Superior temporal gyrus (tissue), 1 donor: ENCODE measurements around the gene F2.
"Not testable (repeated sequence)": the region's sequence is repeated elsewhere in the genome, so short reads cannot be mapped to it uniquely, and the experiment has no call there.

Source experiments
- DNase-seq: peaks from one replicate; pipeline ENCODE4 v3.0.0-alpha.2; 2016; ENCODE audit errors: extremely low spot score

Gene F2

DNA sequence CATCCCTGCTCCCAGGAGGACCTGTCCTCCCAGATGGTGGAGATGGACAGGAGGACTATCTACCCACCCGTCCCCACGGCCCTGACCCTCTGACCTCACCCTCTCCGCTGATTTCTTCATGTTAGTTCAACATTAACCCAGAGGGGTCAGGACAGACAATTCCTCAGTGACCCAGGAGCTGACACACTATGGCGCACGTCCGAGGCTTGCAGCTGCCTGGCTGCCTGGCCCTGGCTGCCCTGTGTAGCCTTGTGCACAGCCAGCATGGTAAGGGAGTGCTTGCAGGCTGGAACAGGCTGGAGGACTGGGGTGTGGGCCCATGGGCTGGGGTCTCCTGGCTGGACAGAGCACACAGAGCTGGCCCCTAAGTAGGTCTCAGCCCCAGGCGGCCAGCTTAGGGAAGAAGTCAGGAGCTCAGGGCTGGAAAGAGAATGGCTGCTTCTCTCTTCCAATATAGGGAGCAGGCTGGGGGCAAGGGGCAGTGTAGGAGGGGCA, at the start of gene F2:
TSS of gene F2 (plus strand) at position 166 of the 495 bp plus-strand sequence. CDS start at position 189, 23 bp downstream.
- no peak for DNase-seq

DNA sequence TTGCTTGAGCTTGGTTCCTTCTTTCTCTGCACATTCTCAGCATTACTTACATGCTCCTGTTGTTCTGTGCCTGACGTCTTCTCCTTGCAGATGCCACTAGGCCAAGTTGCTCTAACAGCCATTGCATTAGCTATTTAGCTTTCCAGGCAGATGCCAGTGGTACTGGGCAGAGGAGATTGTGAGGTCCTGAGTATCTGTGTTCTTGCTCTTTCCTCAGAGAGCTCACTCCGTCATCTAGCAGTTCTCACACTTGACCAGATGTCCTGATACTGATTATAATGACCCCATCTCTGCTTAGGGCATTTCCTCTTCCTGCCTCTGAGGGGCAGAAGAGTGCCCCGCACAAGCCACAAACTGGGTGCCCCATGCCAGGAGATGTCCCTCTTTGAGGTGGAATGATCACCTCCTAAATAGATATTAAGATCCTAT, 49.3 kb upstream of the F2 start:
- peak; percentile 56 for DNase-seq

DNA sequence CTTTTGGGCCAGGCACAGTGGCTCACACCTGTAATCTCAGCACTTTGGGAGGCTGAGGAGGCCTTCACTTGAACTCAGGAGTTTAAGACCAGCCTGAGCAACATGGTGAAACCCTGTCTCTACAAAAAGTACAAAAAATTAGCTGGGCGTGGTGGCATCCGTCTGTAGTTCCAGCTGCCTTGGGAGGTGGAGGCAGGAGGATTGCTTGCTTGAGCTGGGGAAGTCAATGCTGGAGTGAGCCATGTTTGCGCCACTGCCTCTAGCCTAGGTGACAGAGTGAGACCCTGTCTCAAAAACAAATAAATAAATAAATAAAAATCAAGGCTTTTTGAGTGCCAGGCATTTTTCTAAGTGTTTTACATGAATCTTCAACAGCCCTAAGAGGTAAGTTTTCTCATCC, 48.5 kb upstream of the F2 start:
- not testable (repeated sequence) for DNase-seq

DNA sequence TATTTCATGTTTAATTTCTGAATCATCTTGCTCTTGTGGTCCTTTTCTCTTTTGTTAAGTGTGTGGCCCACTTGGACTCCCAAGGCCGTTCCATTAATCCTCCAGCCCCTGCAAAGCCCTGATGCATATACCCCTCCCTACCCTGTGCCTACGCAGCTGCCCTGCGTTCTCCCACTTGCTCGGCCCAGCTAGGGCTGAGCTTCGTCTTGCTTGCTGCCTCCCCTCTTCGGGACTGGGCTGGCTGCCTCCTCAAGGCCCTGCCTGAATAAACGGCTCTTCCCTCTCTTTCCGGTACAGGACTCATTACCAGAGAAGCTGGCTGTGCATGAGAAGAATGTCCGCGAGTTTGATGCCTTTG, 47.1 kb upstream of the F2 start:
- no peak for DNase-seq

DNA sequence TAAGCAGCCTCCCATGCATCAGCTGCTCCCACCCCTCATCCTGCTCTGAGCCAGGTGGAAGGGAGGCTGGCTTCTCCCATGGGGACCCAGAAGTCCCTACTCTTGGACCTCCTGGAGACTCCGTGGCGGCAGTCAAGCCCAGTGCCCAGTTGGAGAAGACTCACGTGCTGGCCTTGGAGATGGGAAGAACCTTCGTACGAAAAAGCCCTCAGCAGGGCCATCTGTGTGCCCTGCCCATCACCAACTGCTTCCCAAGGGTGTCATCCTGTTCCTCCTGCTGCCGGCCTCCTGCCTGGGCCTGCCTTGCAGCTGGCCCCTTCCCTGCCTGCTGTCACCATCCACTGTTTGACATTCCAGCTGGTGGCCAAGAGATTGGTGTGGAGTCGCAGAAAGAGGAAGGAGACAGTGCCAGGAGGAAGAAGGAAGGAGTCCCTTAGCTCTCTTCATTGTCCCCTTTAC, 46.6 kb upstream of the F2 start:
- DNase-seq: no peak

DNA sequence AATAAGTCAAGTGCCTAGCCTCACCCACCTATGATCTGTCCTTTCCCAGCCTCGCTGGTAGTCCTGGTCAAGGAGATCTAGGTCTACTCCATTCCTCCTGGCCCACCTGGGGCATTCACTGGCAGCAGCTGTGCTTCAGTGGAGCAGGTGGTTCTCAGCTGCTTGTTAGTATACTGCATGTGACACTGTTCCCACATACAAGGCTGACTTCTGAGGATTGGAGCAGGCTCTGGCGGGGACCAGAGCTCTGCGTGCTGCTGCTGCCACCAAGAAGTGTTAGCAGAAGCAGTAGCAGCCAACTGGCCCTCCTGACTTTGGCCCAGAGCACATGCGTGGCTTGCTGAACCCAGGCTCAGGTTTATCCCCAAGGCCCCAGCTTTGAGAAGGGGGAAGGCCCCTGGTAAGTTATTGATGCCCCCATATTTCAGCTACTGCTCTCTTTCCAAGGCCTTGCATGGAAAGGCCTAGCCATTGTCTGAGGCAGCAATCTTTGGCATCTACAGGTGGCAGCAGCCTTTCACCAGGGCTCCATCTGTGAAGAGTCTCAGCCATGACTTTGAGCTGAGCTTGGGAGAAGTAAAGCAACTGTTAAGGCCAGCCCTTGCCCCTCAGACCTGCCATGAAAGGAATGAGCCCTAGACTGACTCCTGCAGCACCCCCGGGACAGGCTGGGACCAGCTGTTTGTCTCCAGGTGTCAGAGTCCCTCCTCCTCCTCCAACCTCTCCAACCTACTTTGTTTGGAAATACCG, 45.1 kb upstream of the F2 start:
- no peak for DNase-seq

DNA sequence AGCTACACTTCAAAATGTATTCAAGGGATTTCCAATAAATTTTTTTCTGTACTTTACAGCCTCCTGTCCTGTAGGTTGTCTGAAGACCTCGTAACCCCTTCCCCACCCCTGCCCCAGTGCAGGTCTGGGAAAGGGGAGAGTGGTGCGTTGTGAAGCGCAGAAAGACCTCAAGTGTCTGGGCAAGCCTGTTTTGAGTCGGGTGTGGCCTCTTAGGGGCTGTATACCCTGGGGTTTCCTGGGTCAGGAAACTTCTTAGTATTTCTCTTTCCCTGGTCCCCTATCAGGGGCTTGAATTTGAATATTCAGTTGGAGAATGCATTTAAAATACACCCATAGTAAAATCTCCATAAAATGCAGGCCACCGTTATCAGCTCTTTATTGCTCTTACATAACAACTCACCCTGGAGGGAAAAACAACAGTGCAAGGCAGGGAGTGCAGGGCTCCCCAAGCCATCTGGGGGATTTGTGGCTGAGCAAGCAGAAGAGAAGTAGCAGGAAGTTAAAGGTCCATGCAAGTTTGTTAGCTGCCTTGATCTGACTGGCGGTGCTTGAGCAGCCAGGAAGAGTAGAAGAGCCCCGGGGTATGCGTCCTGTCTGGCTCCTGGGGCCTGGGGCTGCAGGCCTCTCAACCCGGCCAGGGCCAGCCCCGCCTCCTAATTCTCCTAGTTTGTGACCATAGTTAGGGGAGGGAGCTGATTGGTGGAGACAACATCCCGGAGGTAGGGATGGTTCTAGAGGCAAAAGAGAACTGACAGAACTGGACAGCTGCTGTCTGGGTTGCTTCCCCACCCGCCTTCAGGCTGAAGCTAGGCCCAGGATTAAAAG, 44.3 kb upstream of the F2 start:
- no peak for DNase-seq

DNA sequence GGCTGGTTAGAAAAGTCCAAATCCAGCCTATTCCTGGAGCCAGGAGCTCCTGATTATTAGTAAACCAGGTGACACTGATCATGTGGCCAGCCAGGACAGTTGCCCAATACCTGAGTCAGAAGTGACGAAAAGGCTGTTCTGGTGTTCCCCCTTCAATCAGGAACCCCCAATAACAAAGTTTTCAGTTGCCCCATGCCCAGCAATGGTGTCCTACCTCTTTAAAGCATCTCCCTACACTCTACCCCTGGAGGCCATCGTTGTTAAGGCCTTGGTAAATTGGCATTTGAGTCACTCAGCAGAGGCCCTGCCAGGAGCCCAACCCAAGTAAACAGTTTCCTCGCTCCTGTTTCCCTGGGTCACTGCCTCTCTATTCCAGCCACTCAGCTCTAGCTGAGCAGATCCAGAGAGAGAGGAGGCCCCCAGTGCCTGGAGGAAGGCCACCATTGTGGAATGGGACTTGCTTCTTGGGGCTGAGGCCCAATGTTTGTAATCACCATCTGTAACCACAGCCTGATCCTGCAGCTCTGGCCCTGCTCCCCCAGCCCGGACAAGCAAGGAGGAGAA, 43.6 kb upstream of the F2 start:
- no peak for DNase-seq

DNA sequence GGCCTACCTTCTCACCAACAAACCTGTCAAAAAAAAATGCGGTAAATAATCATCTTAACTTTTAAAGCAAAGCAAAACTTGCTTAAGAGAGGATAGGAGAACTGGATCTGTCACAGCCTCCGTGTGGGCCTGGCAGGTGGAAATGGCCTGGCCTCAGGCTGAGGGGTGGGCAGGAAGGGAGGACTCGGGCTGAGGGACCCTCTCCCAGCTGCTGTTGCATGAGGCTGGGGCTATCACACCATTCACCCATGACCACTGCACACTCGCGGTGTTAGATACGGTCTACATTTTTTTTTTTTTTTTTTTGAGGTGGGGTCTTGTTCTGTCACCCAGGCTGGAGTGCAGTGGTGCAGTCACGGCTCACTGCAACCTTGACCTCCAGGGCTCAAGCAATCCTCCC, 43.1 kb upstream of the F2 start:
- no peak for DNase-seq

DNA sequence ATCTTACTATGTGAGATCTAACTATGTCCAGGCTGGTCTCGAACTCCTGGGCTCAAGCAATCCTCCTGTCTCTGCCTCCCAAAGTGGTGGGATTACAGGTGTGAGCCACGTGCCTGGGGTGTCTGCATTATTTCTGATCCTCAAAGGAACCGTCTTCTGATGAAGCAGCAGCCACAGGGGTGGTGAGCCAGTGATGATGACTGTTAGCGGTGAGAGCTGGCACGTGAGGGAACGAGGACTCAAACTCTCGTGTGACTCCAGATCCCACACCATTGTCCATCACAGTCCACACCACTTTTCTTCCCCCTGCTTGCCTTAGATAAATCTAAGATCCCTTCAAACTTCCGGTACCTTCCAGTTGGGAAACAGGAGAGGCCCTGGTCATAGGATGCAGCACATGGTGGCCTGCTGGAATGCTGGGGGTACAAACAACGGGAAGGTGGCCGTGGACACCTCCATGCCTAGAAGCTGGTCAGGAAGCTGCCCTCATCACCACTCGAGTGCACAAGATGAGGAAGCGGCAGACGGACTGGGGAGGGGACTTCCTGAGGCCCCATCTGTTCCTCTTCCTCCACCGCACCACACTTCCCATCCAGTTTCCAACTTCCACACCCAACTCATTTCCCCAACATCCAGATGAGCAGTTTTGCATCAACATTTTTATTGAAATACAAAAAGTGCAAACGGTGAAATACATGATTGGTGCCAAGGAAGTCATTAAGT, 42.4 kb upstream of the F2 start:
- DNase-seq: no peak

DNA sequence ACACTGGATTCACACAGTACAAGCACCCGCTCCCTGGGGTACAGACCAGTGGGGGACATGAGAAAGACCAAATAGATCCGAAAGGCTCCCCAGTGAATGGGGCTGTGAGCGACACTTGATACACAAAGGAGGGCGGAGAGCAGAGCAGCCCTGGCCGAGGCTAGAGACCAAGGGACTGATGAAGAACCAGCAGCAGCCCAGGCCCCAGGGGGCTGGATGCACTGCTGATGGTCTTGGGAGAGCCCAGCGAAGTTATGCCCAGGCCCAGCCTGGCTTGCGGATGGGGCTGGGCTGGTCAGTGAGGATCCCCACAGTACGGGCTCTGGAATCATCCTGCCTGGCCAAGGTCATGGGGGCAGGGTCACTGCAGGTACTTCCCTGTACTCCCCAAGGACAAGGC, 41.8 kb upstream of the F2 start:
- no peak for DNase-seq

DNA sequence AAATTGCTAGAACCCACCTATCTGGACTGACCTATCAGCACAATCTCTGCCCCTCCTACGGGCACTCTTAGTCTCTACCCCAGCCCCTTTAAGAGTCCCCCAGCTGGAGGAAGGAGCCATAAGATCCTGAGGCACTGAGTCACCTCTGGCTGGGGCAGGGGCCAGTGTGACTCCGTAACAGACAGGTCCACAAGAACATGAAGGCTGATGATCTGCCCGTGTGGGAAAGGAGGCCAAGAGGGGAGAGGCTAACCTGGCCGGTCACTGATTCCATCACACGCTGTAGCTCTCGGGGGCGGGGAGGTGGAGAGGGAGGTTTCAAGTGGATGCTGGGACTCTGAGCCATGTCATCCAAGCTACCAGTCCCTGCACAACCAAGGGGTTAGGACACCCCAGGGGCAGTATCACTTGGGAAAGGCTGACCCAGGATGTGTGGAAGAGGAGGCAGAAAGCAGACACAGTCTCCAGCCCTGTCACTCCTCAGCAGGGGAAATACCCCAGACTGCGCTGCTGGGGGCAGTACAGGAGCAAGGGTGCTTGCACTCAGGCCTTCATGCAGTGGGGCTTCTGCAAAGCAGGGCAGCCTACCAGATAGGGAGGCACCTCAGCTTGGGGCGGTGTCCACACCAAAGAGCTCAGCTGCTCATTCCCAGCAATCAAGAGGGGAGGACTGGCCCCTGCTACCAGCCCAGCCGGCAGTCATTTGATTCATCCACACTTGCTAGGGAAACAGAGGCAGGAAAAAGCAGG, 40.8 kb upstream of the F2 start:
- DNase-seq: no peak

DNA sequence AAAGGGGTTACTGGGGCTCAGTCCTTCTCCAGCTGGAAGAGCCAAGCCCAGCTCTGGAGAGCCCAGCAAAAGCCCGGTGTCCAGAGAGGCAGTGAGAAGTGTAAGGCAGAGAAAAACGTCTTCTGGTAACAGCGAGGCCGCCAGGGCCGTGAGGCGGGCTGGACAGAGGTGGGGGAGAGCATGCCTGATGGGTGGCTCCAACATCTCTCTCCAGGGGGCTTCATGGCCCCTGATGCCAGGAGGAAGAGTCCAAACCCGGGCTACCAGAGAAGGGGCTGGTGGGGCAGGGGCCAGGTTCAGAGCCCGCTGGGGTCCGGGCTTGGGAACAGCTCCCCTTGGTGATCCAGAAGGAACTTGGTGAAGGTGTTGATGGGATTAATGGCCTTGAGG, 40.3 kb upstream of the F2 start:
- DNase-seq: no peak

DNA sequence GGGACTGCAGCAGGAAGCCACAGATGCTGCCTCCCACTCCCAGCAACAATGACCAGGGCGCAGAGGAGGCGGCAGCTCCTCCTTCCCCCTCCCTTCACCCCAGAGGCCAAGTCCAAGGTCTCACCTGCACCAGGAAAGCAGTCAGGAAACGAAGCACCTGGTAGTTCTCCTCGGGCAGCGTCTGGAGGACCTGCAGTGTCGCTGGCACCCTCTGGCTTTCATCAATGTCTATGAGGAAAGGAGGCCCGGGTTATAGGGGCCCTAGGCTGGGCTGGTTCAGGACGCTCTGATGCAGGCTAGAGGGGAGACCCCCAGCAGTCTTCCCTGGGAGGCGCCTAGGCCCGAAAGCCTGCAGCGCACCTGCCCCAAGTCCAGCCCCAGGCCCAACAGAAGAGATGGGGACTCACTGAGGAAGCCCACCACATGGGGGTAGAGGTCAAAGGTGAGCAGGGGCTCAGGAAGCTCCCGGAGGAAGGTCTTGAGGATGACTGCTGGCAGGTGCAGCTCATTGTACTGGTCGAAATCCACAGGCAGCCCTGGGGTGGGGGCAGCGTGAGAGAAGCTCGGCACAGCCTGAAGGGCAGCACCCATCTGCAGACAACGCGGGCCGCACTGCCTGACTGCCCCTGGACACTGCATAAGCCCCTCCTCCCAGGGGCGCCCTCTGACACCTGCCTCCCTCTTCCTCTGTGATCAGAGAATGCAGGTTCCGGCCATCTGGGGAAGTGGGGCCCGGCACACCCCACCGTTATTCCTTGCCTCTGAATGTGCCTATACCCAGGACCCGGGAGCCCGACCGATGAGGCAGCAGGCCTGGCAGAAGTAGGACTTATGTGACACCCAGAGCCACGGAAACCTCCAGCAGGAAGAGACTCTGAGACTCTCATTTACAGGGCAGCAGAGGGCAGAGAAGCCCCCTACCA, 39.5 kb upstream of the F2 start:
- DNase-seq: no peak

DNA sequence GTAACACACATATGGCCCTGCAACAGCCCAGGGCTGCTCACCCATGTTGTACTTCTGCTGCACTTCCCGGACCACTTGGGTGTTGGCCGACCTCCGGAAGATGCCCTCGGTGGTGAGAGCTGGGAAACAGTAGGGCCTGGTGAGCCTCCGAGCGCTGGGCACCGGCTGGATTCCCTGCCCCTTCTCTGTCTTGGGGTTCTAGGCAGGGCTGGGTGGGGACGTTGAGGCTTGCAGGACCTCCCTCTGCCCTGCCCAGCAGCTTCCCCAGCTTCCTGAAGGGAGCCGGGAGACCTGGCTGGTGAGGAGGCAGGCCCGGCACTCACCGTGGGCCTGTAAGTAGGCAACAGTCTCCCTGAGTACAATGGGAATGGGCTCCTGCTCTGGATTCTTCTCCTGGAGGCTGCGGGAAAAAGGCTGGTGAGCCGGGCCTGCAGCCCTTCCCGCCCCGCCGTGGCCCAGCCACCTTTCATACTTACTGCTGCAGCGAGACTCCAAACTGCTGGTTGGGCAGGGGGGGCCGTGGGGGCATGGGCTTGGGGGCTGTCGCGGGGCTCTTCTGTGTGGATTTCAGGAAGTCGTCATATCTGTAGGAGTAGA, 38.8 kb upstream of the F2 start:
- DNase-seq: no peak

DNA sequence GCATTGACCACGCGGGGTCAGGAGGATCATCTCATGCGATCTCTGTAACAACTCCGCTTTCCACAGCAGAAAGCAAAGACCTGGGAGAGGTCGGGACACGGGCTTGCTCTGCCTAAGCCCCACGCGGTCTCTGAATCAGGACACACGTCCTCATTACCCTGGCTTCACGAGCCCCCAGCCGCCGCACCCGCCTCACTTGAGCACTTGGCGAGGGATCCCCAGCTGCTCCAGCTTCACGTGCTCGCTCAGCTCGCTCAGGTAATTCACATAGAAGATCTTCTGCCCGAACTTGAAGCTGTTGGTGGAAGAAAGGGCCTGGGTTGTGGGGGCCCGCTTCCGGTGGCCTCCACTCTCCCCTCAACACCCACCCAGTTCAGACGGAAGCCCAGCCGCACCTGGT, 38.2 kb upstream of the F2 start:
- no peak for DNase-seq

DNA sequence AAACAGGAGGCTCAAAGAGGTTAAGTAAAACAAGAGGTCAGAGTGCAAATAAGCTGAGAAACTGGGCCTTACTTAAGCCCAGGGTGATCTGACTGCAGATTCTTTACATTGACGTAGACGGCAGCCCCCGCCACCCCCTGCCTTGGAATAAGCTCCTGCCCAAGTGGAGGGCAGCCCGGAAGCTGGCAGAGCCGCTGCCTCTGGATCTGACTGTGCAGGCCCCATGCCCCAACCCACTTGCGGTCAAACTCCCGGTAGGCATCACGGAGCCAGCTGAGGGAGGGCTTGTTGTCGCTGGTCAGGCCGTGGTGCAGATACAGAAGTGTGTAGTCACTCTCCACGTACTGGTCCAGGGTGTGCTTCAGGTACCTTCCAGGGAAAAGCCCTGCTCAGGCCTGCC, 37.2 kb upstream of the F2 start:
- DNase-seq: no peak

DNA sequence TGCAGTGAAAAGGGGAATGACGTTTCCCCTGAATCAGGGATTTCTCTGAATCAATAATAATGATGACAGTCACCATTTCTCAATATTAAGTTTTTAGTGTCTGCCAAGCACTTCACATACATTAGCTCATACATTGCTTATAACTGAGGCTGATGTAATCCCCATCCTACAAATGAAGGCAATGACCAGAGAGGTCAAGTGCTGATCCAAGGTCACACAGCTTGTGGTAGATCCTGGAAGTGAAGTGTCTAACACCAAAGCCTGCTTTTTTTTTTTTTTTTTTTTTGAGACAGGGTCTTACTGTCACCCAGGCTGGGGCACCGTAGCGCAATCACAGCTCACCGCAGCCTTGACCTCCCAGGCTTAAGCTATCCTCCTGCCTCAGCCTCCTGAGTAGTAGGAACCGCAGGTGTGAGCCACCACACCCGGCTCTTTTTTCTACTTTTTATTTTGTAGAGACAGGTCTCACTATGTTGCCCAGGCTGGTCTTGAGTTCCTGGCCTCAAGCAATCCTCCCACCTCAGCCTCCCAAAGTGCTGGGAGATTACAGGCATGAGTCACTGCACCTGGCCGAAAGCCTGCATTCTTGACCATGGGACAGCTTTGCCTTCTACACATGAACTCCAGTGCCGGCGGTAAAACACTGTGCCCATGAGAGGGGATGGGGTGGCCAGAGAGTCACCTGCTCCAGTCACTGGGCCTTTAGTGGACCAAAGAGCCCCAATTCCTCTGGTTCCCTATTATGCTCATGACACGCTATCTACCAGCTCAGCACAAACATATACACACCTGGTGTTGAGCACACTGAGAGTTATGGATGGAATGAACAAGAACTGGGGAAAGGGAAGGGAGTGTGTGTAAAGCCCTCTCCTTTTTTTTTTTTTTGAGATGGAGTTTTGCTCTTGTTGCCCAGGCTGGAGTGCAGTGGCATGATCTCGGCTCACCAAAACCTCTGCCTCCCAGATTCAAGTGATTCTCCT, 36.0 kb upstream of the F2 start:
- DNase-seq: no peak

DNA sequence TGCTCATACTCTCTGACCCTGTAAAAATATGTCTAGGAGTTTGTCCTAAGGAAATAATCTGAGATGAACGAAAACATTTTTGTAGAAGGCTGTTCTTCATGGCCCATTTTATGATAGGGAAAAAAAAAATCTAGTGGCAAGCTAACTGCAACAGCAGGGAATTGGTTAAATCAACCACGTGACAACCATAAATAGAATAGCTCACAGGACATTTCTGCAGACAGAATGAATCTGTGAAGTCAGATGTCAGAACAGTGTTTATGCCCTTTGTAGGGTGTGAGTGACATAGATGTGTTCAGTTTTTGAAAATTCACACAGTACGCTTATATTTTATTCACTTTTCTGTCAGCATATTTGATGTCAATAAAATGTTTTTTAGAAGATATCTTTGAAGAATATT, 34.6 kb upstream of the F2 start:
- peak; percentile 86 for DNase-seq
